C4-2B (cell line): ENCODE data around the gene BICRA.

ENCODE experiments used
- CTCF ChIP-seq: fragments of 450-650 bp; conservative IDR thresholded peaks from 2 replicates; pipeline ENCODE4 v1.5.1; 2017; ENCODE audit warnings: mild to moderate bottlenecking
- ZFX ChIP-seq: fragments of 450-650 bp; IDR thresholded peaks from 2 replicates; pipeline ENCODE4 v1.6.1; 2017

- TF ChIP-seq CTCF = no peak
- no peak for TF ChIP-seq ZFX
Measured at GRCh38 chr19:47650700-47651099, 41.8 kb downstream of the BICRA start.
